Mesenteric fat pad (tissue), 1 donor: Measurements from ENCODE around the gene GABRB1. TPM values are rescaled to one million over a fixed set of nuclear protein-coding genes. Genes with fewer than 3 reads are reported as not detected.

Source experiments
- DNase-seq: peaks from one replicate; pipeline ENCODE4 v3.0.0-alpha.2; 2020; ENCODE audit warnings: low spot score
- long read RNA-seq: library from polyadenylated mRNA; unstranded; transcript quantifications from one replicate; pipeline ENCODE4 v2.0.0, GENCODE V29; 2020
- total RNA-seq: library from RNA; stranded (reverse); fragmentation: NEBNext Ultra II Directional; extraction: Animal tissue kit (Norgen Biotek cat#: 25700); gene quantifications from one replicate; pipeline ENCODE4 v1.2.1, GENCODE V29; 2021
- donor health status: DM: yes; HTN: yes; CAD: no.

Gene GABRB1
- total RNA-seq = not detected
- long read RNA-seq = 0 reads

DNA sequence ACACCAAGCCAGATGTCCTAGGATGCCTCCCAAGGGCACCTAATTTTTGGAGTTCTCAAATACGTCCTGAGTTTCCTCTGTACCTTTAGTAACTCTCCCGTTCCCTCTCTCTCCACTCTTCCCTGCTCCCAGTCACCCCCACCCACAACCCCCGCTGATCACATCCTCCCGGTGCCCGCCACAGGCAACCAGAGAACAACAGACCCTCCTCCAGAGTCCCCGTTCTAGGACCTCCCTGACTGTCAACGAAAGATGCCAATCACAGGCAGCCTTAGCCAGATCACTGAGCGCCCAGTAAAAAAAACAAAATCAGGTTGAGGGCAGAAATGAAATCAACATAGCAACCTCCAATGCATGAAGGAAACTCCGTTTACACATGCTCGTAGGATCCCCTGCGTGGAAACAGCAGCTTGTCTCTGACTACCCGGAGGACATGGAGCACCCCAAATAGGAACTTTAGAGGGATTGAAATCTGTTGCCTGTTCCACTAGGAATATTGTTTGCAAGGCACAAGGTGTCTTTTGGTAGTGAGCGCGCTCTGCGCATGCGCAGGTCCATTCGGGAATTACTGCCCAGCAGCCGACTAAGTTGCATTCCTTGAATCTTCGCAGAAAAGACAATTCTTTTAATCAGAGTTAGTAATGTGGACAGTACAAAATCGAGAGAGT is at the start of gene GABRB1:
Gene GABRB1 (plus strand): TSS at position 557 of the 668 bp plus-strand sequence.
- no peak for DNase-seq

- no peak for DNase-seq
Observed at GRCh38 chr4:46984781-46985180, 46.6 kb upstream of the GABRB1 start.

DNA sequence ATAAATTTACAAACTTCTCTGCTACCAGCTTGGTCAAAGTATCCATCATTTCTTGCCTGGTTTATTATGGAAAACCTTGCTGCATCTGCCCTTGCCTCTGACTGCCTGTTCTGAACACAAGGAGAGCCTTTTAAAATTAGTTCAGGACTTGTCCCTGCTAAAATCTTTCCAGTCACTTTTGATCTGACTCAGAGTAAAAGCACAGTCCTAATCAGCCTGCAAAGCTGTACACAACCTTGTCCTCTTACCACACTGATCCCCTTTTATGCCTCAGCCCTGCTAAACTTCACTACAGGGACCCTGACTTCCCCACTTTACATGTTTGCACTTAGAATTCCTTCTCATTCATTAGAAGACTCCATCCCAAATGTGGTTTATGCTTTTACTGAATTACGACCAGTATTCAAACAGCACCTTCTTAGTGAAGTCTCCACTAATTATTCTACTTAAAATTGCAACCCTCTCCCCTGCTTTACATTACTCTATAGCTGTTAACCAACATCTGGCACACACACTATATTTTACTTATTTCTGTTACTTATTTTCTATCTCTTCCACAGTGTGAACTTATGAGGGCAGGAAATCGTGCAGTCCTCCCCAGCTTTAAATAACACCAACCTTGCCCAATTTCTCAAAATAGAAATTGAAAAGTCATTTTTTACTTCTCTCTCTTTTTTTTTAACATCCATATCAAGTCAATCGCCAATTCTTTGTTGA is 44.3 kb upstream of the GABRB1 start:
- no peak for DNase-seq

GRCh38 chr4:46992338-46992737 is 39.0 kb upstream of the GABRB1 start:
- DNase-seq = no peak

GRCh38 chr4:46993075-46994006 is 38.0 kb upstream of the GABRB1 start, which contains the start of gene GABRA4:
Gene GABRA4, minus strand, starts transcription at chr4:46993581. Its CDS starts 157 bp downstream, at chr4:46993424.
- no peak for DNase-seq

DNA sequence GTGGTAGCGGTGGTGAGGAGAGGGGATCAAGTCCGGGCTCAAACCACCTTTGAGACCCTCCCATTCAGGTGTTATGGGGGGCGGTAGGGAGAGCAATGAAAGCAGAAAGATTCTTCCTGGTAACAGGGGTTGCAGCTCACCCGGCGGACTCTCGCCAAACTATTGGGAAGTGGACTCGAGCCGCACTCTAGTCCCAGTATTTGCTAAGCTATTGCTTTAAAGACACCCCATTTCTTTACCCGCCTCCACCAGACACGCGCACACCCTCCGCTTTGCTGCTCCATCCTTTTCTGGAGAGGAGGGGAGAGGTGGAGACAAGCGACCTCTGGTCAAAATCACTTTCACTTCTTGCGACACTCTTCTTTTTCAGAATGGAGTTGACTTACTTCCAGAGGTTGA is 37.4 kb upstream of the GABRB1 start:
- no peak for DNase-seq

DNA sequence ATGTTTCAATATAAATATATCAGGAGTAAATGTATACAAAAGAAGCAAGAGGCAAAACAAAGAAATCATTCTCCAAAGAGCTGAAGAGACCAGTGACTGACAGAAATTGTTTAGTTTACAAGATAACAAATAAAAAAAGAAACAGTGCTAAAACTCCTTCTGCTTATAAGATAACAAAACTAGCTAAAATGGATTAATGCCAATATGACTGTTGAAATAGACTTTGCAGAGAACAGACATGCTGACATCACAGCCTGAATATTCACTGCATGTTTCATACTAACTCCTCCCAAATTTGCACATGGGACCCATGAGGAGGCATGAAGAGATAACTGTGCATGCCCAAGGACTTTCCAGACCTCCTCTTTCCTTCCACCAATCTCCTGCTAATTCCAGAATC is 31.8 kb upstream of the GABRB1 start:
- no peak for DNase-seq

DNA sequence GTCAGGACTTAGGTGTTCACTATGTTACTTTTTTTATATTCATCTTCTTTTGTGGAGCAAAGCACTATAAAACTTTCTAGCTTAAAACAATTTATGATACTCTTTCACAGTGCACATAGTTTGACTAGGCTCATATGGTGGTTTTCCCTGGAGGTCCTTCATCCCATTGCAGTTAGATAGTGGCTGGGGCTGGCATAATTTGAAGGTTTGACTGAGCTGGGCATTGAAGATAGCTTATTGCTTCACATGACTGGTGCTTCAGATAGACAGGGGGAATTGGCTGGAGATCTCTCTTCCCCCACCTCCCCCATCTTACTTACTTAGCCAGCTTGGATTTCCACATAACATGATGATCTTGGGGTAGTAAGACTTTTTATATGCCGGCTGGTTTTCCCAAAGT is 31.0 kb upstream of the GABRB1 start:
- no peak for DNase-seq

GRCh38 chr4:47002580-47002979 is 28.8 kb upstream of the GABRB1 start:
- DNase-seq = no peak

GRCh38 chr4:47010347-47010911 is 20.9 kb upstream of the GABRB1 start:
- DNase-seq = no peak

DNA sequence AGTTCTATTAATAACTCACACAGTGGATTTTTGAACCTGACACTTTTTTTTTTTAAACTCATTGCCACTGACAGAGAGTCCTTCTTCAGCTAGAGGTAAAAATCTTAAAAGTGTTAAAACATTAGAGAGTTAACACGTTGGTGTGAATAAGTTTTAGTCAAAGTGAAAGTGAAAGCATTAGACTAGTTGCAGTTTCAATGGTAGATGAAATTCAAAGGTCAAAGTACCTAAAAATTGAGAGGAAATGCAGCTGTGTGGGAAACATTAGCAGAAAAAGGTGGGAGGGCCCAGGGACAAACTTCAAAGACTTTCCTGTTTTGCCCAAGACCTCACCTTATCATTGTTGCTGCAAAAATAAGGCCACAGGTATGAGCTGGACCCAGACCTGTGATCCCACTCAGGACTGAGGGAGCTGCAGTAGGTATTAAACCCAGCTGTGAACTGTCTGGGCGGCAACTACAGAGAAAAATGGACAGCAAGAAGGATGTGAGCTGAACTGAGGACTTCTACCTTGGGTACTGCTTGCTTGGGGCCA is 20.4 kb upstream of the GABRB1 start:
- no peak for DNase-seq

GRCh38 chr4:47012676-47013075 is 18.7 kb upstream of the GABRB1 start:
- no peak for DNase-seq

DNA sequence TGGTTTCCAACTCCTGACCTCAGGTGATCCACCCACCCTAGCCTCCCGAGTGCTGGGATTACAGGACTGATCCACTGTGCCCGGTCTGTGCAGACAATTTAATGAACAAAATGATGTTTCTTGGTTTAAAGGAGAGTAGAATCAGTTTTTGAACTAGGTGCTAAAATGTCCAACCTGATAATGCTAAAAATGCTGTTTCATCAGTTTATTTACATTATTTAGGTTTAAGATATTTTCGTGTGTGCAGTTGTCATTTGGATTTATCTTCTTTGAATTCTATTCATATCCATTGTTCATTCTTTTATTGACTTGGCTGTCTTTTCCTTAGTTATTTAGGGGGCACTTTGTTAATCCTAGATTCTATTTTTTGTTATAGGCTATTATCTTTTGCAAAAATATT is 18.0 kb upstream of the GABRB1 start:
- DNase-seq = no peak

GRCh38 chr4:47017081-47017480 is 14.3 kb upstream of the GABRB1 start:
- DNase-seq = no peak

DNA sequence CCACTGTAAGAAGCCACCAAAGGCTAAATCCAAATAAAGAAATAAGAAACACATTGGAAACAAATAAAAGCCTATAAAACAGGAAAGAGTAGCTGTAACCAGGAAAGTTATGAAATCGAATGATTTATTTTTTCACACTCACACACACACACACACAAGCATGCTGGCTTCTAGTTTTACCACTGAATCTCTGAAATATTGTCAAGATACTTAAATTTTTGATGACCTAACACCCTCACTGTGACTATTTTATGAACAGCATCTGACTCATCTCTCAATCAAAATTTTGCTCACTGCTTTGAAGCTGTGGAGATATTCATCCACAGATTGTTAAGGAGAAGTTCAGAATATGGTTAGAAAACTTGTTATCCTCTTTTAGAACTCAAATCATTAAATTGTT is 13.9 kb upstream of the GABRB1 start:
- DNase-seq = no peak

DNA sequence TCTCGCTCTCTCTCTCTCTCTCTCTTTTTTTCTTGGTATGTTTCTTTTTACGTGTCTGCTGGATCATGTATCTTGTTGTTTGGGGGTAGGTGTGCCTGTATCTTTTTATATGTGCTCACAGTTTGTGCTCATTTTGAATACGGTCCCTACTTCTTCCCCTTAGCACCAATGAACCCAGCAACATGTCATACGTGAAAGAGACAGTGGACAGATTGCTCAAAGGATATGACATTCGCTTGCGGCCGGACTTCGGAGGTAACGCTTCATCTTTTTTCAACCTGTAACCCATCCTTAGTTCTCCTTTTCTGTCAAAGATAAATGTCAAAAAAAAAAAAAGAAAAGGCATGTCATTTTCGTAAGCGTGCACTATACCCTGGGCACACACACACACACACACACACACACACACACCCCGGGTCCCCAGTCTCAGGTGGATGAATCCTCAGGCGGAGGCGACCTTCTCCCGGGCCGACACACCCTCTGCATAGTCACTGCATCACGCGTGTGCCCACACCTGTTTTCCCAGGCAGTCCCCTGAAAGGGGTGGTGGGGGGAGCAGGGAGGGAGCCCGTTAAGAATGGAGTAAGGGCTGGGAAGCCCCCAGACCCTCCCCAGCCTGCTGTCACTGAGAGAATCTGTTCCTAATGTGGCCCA is 511 bp downstream of the GABRB1 start:
- DNase-seq = no peak

GRCh38 chr4:47032405-47033106 is 1.2 kb downstream of the GABRB1 start:
- no peak for DNase-seq

DNA sequence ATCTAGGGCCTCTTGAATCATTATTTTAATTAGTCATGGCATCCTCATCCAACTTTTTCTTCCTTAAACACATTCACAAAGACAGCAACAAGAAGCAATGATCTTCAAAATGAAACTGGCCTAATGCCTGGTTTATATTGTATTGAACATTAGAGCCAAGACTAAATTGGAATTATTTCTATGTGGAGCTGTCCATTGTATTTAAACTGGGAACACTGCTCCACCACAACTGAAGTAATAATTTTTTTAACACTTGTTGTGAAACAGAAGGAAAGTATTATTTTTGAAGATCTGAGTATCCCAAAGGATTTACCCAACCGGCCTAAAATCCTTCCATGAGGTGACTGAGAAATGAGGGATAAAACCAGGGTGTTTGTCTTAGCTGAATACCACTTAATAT is 6.9 kb downstream of the GABRB1 start:
- no peak for DNase-seq

DNA sequence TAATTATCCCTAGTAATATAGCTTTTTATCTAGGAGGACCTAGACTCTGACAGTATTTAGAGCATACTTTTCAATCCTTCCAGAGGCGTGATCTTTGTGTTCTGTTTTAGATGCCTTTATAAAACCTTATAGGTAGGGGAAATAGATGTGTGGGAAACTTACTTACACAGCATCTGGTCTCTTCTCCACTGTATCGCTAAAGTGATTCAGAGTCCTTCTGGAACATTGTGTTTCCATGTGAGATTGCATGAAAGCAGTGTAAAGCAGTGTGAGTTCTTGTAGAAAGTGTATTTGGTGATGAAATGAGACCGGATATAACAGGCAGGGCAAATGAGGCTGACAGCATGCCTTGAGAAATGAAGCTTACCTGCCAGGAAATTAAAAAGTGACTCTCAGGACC is 9.5 kb downstream of the GABRB1 start:
- no peak for DNase-seq

GRCh38 chr4:47043821-47044220 is 12.5 kb downstream of the GABRB1 start:
- no peak for DNase-seq
